ENCODE results near the gene DCDC2B.

The DCDC2B gene

GRCh38 chr1:32223683-32224082 lies 14.8 kb downstream of the DCDC2B start:
- DNase-seq (ENCODE audit: low spot score) = no peak

GRCh38 chr1:32224285-32224684 lies 15.4 kb downstream of the DCDC2B start:
- DNase-seq (ENCODE audit: low spot score) = no peak

GRCh38 chr1:32228771-32229170 lies 19.9 kb downstream of the DCDC2B start:
- DNase-seq (ENCODE audit: low spot score) = no peak

GRCh38 chr1:32231843-32232432 lies 23.0 kb downstream of the DCDC2B start:
- no peak for DNase-seq (ENCODE audit: low spot score)

GRCh38 chr1:32232558-32233304 lies 23.8 kb downstream of the DCDC2B start:
- DNase-seq (ENCODE audit: low spot score) = no peak

GRCh38 chr1:32234792-32235191 lies 25.9 kb downstream of the DCDC2B start:
- DNase-seq (ENCODE audit: low spot score) = no peak

GRCh38 chr1:32239337-32239736 lies 30.4 kb downstream of the DCDC2B start:
- DNase-seq (ENCODE audit: low spot score) = peak; percentile 22

GRCh38 chr1:32239790-32240139 lies 30.9 kb downstream of the DCDC2B start:
- no peak for DNase-seq (ENCODE audit: low spot score)

GRCh38 chr1:32240140-32240951 lies 31.5 kb downstream of the DCDC2B start:
- DNase-seq (ENCODE audit: low spot score) = peak; percentile 50

- DNase-seq (ENCODE audit: low spot score) = peak; percentile 49
Observed at GRCh38 chr1:32241001-32241763, 32.3 kb downstream of the DCDC2B start.

- peak; percentile 73 for DNase-seq (ENCODE audit: low spot score)
Observed at GRCh38 chr1:32242341-32242851, 33.5 kb downstream of the DCDC2B start.

- DNase-seq (ENCODE audit: low spot score) = no peak
Observed at GRCh38 chr1:32246888-32247273, 38.0 kb downstream of the DCDC2B start, which contains the start of gene FAM167B. Gene FAM167B, plus strand, starts transcription at chr1:32247222. Its CDS starts 200 bp downstream, at chr1:32247422.

- DNase-seq (ENCODE audit: low spot score) = no peak
Observed at GRCh38 chr1:32247452-32247851, 38.6 kb downstream of the DCDC2B start.

- no peak for DNase-seq (ENCODE audit: low spot score)
Observed at GRCh38 chr1:32247983-32248889, 39.3 kb downstream of the DCDC2B start.

GRCh38 chr1:32249831-32250525 lies 41.1 kb downstream of the DCDC2B start:
- no peak for DNase-seq (ENCODE audit: low spot score)

GRCh38 chr1:32250893-32251716 lies 42.2 kb downstream of the DCDC2B start, which contains the start of gene LCK:
Gene LCK, plus strand, starts transcription at chr1:32251265. Its CDS starts 23,065 bp downstream, at chr1:32274330.
- DNase-seq (ENCODE audit: low spot score) = no peak

- no peak for DNase-seq (ENCODE audit: low spot score)
Observed at GRCh38 chr1:32255072-32256071, 46.5 kb downstream of the DCDC2B start.
